Astrocyte of the hippocampus (primary cell): ENCODE measurements around the gene NEFH.
"Not testable (repeated sequence)": the region's sequence is repeated elsewhere in the genome, so short reads cannot be mapped to it uniquely, and the experiment has no call there.

Experiments
- DNase-seq: peaks from one replicate; pipeline ENCODE4 v3.0.0; 2011; ENCODE audit warnings: low read depth, low spot score

Gene NEFH

DNA sequence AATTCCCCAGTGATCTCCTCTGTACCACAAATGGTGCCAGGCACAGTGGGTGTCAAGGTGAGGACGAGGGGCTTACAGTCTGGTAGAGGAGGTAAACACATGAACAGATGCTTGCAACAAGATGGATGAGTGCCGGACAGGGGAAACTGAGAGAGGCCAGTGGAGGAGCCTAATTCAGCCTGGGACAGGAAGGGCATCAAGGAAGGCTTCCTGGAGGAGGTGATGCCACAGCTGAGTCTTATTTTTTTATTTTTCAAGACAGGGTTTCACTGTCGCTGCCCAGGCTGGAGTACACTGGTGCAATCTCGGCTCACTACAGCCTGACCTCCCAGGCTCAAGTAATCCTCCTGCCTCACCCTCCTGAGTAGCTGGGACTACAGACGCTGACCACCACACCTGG lies 18.8 kb upstream of the NEFH start:
- no peak for DNase-seq

DNA sequence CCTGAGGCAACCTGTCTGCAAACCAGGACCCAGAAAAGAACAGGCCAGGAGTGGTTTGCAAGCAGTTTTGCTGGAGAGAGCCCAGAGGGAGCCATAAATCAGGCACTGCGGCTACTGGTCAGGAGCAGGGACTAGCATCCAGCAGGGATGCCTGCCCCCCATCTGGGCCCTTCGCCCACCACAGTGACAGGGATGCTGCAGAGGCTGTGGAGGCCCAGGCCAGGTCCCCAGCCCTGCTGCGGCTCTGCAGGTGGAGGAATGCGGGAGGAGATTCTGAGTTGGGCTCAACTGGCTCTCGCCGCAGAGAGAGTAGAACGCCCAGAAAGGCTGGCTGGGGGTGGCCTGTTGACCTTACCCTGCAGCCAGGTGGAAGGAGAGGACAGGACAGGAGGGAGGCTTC lies 16.4 kb upstream of the NEFH start:
- DNase-seq = no peak

DNA sequence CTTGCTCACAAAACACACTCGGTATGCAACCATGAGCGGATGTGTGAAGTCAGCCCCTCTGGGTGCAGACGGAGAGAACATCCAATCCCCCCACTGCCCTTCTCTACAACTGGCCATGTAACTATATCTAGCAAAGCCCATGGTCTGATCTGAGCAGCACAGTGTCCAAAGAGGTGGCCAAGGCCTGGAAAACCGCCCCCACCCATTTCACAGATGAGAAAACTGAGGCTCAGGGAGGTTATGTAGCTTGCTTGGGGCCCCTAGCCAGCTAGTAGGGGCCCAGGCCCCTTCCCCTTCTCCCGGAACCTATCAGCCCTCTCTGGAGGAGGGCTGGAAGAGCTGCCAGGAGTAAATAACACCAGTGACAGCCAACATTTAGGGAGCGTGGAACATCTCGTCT lies 15.4 kb upstream of the NEFH start:
- DNase-seq = no peak

DNA sequence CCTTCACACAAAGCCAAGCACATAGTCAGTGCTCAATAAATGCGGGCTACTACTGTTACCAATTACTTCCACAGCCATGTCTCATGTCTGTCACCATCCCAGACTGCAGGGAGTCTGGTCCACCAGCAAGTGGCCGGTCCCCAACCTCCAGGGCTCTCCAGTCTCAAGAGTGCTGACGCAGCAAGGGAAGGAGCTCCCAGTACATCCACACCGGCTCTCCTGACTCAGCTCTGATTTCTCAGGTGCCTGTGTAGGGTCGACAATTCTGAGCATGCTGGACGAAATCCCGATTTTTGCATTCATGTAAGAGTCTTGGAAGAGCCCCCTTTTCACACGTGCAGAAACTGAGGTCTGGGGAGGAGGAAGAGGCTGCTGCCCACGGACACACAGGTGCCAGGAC lies 10.3 kb upstream of the NEFH start:
- no peak for DNase-seq

DNA sequence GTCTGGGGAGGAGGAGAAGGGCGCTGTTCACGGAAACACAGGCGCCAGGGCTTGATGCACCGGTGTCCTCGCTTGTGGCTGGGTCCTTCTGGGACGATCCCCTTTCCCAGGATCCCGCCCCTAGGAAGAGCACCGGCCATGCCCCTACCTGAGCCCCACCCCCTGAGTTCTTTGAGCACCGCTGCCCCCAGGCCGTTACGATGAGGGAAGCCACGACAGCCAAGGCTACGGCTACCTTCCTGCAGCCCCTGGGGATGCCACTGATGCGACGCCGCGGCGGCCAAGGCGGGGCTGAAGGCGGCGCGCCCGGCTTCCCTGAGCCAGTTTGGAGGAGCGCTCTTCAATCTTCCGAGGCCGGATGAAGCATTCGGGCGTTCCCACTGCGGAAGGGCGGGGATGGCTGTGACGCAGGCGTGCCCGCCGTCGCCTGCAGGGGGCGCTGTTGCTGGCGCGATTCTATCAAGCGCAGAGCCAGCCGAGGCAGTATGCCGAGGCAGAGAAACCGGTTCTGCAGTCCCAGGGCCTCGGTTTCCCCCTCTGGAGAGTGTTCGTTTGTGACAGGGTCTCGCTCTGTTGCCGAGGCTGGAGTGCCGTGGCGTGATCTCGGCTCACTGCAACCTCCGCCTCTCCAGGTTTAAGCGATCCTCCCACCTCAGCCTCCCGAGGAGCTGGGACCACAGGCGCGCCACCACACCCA lies 9.7 kb upstream of the NEFH start:
- peak; percentile 79 for DNase-seq

DNA sequence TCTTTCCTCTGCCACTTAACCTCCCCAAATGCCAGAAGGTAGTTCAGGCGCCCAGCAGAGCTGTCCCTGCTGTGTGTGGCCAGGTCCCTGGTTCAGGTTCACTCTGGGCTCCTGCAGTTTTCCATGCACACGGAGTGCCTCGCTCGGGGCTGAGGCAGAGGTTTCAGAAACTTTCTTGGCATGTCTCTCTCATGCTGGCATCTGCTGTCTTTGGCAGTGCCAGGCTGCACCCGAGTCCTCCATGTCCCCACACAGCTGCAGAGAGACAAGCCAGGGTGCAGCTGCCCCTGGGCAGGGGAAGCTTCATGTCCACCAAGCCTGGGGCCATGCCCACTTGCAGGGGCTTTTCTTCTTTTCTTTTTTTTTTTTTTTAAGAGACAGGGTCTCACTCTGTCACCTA lies 7.0 kb upstream of the NEFH start:
- DNase-seq = no peak

DNA sequence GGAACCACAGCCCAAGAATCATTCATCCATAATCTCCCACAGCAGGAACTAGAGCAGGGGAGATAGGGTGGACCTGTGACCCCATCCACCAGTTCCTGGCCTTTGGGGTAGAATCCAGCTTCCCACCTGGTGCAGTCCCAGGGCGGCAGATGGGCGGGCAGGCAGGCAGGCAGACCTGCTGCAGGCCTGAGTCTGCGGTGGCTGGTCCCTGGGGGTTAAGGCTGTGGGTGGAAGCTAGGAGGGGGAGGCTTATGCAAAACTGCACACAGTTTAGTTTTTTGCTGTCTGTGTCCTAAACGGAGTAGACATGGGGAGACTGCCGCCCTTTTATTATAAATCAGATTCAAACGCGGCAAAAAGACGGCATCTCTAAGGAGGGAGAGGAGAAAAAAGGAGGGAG lies 4.5 kb upstream of the NEFH start:
- DNase-seq = no peak

DNA sequence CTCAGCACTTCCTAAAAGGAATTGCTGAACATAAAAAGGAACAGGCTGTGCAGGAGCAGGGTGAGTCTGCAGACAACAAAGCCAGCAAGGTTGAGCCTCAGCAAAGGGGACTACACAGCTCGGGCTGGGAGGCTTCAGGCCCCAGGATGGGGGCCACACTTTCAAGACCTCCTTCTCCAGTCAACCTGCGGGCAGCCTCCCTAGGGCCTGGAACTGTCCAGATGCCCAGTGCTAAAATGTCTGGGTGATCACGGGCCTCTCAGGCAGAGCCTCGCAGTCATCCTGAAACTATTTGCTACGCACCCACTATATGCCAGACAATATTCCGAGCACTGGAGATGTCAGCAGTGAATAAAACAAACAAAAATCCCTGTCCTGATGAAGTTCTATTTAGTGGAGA lies 3.9 kb upstream of the NEFH start:
- peak; percentile 41 for DNase-seq

DNA sequence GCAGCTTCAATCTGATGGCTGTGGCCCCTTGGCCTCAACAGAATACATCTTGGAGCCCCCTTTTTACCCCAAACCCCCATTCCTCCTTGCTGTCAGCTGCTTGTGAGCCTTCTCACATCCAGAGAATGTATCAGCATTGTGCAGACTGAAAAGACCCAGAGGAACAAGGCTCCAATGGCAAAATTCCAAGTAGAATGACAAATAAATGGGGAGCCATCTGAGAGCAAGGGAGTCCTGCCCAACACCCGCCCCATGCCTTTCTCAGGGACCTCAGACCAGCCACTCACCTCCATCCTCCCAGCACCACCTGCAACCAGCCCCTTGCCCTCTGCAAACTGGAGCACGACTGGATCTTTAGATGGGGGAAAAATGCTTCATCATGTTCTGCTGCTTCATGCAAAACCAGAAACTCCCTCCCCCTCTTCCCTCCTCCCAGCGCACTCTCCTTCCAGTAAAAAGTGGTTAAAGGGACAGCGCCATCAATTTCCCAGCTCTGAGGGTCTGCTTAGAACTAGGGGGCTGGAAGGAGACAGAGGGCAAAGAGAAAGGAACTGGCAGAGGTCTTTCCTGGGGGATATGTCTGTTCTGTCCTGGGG lies 2.2 kb upstream of the NEFH start:
- no peak for DNase-seq

DNA sequence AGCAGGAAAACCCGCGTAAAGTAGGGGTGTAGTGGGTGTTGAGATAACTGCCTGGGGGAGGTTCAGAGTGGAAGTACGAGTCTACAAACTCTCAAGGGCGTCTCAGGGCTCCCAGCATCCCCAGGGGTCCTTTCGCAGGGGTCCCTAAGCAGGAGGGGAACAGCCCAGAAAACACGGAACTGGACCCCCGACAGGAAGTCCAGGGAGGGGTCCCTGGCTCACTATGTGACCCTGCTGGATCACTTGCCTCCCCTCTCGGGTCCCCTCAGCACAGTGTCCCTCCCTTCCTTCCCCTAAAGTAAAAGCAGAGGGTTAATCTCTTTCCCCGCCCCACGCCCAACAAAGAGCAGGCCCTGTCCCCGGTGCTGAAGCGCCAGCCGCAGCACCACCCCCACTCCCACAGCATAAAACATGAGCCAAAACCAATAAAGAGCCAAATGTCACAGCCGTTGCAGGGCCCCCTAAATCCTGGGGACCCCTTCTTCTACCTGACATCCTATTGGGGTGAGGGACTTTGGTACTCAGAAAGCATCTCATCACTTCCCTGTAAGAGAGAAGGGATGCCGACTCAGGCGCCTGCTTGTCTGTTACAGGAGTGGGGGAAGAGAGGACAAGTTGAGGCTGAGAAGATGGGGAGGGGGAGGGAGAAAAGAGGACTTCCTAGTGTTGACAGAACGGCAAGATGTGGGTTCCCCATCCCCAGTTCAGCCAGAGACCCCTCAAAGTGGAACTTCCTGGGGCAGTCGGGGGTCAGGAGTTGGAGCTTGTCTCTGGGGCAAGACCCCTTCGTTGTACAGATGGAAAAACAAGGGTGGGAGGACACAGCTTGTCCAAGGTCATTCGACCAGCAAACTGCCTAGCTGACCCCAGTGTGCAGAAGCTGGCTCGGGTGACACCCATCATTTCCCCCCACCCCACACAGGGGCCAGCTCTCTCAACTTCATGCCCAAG lies 1.4 kb upstream of the NEFH start:
- peak; percentile 60 for DNase-seq

DNA sequence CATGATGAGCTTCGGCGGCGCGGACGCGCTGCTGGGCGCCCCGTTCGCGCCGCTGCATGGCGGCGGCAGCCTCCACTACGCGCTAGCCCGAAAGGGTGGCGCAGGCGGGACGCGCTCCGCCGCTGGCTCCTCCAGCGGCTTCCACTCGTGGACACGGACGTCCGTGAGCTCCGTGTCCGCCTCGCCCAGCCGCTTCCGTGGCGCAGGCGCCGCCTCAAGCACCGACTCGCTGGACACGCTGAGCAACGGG lies 169 bp downstream of the NEFH start:
- DNase-seq = no peak

DNA sequence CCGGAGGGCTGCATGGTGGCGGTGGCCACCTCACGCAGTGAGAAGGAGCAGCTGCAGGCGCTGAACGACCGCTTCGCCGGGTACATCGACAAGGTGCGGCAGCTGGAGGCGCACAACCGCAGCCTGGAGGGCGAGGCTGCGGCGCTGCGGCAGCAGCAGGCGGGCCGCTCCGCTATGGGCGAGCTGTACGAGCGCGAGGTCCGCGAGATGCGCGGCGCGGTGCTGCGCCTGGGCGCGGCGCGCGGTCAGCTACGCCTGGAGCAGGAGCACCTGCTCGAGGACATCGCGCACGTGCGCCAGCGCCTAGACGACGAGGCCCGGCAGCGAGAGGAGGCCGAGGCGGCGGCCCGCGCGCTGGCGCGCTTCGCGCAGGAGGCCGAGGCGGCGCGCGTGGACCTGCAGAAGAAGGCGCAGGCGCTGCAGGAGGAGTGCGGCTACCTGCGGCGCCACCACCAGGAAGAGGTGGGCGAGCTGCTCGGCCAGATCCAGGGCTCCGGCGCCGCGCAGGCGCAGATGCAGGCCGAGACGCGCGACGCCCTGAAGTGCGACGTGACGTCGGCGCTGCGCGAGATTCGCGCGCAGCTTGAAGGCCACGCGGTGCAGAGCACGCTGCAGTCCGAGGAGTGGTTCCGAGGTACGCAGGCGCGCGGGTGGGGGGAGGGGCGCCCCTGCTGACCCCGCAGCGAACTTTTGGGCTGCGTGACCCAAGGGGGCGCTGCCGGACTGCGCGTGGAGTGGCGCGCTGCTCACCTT lies 670 bp downstream of the NEFH start:
- peak; percentile 75 for DNase-seq

DNA sequence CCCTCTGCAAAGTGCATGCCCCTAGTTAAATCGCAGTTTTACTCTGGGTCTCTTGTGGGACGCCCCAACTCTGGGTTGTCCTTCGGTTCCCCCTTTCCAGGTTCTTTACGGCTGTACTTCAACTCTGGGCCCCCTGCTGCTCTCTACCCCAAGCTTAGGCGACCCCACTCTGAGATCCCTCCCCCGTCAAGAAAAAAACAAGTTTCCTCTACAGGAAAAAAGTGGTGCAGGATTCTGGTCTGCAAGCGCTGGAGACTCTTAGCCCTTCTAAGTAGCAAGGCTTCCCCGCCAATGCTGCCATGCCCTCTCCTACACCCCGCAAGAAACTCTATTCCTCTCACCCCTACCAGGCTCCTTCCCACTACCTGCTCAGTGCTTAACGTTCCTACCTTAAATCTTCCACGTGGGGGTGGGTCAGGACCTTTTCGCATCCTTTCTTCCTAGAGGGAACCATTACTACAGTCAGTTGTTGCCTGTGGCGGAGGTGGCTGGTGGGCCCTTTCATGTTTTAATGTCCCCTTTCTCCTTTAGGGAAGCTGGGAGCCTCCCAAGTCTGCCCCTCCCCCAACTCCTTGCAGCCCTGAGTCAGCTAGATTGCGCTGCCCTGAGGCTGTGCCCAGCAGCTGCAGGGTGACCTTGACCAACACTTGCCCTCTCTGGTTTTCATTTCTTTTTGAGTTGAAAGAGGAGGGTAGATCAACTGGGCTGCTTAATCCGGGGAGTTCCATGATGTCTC lies 1.4 kb downstream of the NEFH start:
- peak; percentile 13 for DNase-seq

DNA sequence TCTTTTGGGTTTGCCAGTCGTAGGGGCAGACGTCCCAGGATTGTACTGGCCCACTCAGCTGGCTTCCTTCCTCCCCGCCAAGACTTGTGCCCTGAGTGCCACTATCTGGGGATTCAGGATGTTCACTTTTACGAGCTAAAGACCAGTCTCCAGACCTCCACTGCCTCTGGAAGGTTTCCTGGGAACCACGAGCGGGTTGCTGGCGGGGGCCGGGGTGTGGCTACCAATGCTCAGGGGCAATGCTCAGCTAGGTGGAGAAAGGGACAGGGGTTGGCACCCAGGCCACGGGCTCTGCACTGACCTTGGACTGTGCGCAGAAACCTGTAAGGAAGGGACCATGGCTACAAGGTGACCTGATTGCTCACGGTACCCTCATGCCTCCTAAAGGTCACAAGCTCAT lies 2.2 kb downstream of the NEFH start:
- DNase-seq = no peak

DNA sequence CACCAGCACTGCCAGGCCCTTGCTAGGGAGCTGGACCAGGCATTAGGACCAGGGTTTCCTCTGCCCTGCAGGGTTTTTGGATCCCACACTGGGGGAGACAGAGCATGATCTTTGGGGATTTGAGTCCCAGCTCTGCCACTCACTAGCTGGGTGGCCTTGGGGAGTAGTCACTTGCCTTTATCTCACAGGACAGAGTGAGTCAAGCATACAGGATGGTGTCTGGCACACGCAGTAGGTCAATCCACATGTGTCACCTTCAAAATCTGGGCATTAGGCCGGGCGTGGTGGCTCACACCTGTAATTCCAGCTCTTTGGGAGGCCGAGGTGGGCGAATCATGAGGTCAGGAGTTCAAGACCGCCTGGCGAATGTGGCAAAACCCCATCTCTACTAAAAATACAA lies 2.7 kb downstream of the NEFH start:
- no peak for DNase-seq

DNA sequence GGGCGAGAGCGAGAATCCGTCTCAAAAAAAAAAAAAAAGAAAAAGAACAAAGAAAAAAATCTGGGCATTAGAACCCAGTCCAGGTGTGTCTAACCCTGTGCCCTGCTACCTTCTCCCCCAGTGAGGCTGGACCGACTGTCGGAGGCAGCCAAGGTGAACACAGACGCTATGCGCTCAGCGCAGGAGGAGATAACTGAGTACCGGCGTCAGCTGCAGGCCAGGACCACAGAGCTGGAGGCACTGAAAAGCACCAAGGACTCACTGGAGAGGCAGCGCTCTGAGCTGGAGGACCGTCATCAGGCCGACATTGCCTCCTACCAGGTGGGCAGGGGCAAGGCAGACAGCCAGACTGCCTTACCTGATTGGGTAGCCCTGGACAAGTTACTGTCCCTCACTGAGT lies 3.2 kb downstream of the NEFH start:
- DNase-seq = no peak

DNA sequence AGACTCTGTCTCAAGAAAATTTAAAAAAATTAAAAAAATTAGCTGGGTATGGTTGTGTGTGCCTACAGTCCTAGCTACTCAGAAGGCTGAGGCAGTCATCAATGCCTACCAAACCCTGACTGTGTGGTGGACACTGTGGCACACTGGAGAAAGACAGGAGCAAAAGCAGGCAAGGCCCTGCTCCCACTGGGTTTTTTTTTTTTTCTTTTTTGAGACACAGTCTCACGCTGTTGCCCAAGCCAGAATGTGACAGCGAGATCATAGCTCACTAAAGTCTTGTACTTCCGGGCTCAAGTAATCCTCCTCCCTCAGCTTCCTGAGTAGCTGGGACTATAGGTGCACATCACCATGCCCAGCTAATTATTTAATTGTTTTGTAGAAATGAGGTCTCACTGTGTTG lies 4.6 kb downstream of the NEFH start:
- DNase-seq = no peak

DNA sequence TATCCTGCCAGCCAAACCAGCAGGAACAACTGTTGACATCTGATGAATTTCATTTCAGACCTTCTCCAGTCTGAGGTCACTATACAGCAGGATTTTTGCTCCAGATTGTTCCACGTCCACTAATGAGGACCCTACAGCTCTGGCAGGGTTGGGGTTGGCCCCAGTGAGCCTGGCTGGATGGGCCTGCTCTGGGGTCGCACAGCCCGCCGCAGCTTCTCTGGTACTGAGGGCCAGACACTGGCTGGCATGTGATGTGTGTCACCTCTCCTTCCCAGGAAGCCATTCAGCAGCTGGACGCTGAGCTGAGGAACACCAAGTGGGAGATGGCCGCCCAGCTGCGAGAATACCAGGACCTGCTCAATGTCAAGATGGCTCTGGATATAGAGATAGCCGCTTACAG lies 5.4 kb downstream of the NEFH start:
- DNase-seq = no peak

DNA sequence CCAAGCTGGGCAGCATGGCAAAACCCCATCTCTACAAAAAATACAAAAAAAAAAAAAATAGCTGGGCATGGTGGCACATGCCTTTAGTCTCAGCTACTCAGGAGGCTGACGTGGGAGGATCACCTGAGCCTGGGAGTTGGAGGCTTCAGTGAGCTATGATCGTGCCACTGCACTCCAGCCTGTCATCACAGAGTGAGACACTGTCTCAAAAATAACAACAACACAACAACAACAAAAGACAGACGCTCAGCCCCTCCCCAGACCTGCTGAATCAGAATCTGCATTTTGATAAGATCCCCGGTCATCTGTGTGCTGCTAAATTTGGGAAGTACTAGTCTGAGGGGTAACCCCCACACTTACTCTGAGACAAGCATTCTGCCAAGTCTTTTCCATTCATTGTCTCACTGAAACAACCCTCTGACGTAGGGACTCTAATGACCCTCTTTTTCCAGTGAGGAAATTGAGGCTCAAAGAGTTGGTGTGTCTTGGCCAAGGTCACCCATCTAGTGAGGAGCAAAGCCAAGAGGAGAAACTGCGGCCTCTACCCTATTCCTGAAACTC lies 7.5 kb downstream of the NEFH start:
- no peak for DNase-seq

DNA sequence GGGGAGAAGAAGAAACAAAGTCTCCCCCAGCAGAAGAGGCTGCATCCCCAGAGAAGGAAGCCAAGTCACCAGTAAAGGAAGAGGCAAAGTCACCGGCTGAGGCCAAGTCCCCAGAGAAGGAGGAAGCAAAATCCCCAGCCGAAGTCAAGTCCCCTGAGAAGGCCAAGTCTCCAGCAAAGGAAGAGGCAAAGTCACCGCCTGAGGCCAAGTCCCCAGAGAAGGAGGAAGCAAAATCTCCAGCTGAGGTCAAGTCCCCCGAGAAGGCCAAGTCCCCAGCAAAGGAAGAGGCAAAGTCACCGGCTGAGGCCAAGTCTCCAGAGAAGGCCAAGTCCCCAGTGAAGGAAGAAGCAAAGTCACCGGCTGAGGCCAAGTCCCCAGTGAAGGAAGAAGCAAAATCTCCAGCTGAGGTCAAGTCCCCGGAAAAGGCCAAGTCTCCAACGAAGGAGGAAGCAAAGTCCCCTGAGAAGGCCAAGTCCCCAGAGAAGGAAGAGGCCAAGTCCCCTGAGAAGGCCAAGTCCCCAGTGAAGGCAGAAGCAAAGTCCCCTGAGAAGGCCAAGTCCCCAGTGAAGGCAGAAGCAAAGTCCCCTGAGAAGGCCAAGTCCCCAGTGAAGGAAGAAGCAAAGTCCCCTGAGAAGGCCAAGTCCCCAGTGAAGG lies 9.2 kb downstream of the NEFH start:
- not testable (repeated sequence) for DNase-seq

DNA sequence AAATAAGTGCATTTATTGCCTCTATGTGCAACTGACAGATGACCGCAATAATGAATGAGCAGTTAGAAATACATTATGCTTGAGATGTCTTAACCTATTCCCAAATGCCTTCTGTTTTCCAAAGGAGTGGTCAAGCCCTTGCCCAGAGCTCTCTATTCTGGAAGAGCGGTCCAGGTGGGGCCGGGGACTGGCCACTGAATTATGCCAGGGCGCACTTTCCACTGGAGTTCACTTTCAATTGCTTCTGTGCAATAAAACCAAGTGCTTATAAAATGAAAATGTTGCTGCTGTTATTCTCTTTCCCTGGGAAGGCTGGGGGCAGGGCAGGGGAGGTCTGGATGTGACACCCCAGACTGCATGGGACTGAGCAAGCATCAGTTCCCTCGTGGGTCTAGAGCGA lies 11.0 kb downstream of the NEFH start:
- no peak for DNase-seq
